ENCODE data around the gene KMT2E. TPM values are rescaled to one million over a fixed set of nuclear protein-coding genes. Genes with fewer than 3 reads are reported as not detected.

The KMT2E gene
- total and polyA plus RNA-seq, 2 donors (not counting 1 experiment from before 2014, with no cell fraction given), result 32.4 to 328 TPM

DNA sequence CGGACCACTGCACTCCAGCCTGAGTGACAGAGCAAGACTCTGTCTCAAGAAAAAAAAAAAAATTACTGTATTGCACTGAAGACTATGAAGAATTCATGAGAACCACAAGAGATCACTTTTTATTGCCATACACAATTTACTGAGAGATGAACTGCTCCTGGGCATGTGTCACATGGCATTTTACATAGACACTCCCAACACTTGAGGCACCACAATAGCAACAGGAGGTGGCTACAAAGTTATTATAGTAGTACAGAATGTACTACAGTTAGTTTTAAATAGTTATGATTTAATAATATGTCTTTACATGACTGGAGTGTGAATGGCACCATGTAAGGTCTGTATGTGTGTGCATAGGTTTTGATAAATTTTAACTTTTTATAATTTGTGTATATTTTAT is 70.6 kb downstream of the KMT2E start:
- no peak for ATAC-seq (ENCODE audit: low read depth)

DNA sequence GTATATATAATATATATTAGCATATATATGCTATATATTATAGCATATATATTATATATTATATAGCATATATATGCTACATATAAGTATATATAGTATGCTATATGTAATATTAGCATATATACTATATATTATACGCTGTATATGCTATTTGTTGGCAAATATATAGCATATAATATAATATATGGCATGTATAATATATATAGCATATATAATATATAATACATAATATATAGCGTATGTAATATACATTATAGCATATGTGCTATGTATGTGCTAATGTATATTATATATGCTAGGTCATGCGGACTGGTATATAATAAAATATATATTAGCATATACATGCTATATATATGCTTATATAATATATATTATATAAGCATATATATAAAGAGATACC is 72.8 kb downstream of the KMT2E start:
- intact Hi-C loops (cut with micrococcal nuclease), result no loop called here
- DNase-seq (no peak), ATAC-seq (ENCODE audit: low read depth) (no peak)
- TF ChIP-seq CTCF (IDR thresholded peaks at IDR 0.05) (no peak), EZH2 (IDR thresholded peaks at IDR 0.05; ENCODE audit: borderline replicate concordance, insufficient read depth, low read depth, low read length, poor library complexity, severe bottlenecking) (no peak)
- Mint-ChIP-seq H3K4me3 (no peak overlapping the region), H3K27ac (no peak overlapping the region), H3K9me3 (ENCODE audit: insufficient read depth) (no peaks in the 10 kb centered on the region), H3K4me1 (no peaks in the 10 kb centered on the region), H3K27me3 (no peaks in the 10 kb centered on the region)
- Histone ChIP-seq H4K20me1 (ENCODE audit: control insufficient read depth, insufficient read depth, low read length, poor library complexity, severe bottlenecking) (peaks cover 8% of the 10 kb centered on the region), H2AFZ (ENCODE audit: insufficient read depth, low read depth, low read length, poor library complexity, severe bottlenecking) (no peak overlapping the region), H3K9ac (ENCODE audit: low read length) (no peak overlapping the region), H3K79me2 (ENCODE audit: control insufficient read depth, insufficient read depth, low read length) (peaks cover 35% of the 10 kb centered on the region), H3K9me3 (ENCODE audit: control extremely low read depth in 1 of 3, control insufficient read depth in 2 of 3, insufficient read depth in 1 of 3, low read length in 2 of 3) (no peaks in the 10 kb centered on the region), H3K4me2 (replicated peaks; ENCODE audit: low read depth, low read length, poor library complexity, severe bottlenecking) (no peak overlapping the region), H3K27ac (ENCODE audit: low read length in 2 of 2) (no peak overlapping the region), H3K36me3 (replicated peaks in 1 of 2; ENCODE audit: control extremely low read depth in 1 of 2, control insufficient read depth in 1 of 2, extremely low read depth in 1 of 2, insufficient read depth in 2 of 2, low read length in 1 of 2) (peaks cover 9 to 84% of the 10 kb centered on the region in 2 experiments), H3K4me3 (ENCODE audit: control extremely low read depth in 1 of 5, extremely low read depth in 1 of 5, insufficient read depth in 1 of 5, low read depth in 2 of 5, low read length in 4 of 5) (no peak overlapping the region), H3K4me1 (ENCODE audit: control insufficient read depth in 2 of 2, insufficient read depth in 2 of 2, low read length in 2 of 2) (no peaks in the 10 kb centered on the region), H3K27me3 (replicated peaks in 1 of 4; ENCODE audit: control extremely low read depth in 1 of 4, control insufficient read depth in 3 of 4, insufficient read depth in 4 of 4, low read length in 3 of 4) (no peaks in the 10 kb centered on the region)
- WGBS (ENCODE audit: insufficient coverage), result no CpG with 5 or more reads among the region's 3 CpGs
- ChIA-PET POLR2A (no interaction called here), CTCF (no interaction called here)

More for the DNA sequence above, 70.6 kb downstream of the KMT2E start:
- Histone ChIP-seq H3K79me2 (ENCODE audit: control insufficient read depth, insufficient read depth, low read length) (peaks cover 42% of the 10 kb centered on the region), H3K27me3 (replicated peaks in 1 of 4; ENCODE audit: control extremely low read depth in 1 of 4, control insufficient read depth in 3 of 4, insufficient read depth in 4 of 4, low read length in 3 of 4) (no peaks in the 10 kb centered on the region), H3K36me3 (replicated peaks in 1 of 2; ENCODE audit: control extremely low read depth in 1 of 2, control insufficient read depth in 1 of 2, extremely low read depth in 1 of 2, insufficient read depth in 2 of 2, low read length in 1 of 2) (peaks cover 7 to 85% of the 10 kb centered on the region in 2 experiments), H3K4me1 (ENCODE audit: control insufficient read depth in 2 of 2, insufficient read depth in 2 of 2, low read length in 2 of 2) (no peaks in the 10 kb centered on the region), H3K4me2 (replicated peaks; ENCODE audit: low read depth, low read length, poor library complexity, severe bottlenecking) (no peak overlapping the region), H3K4me3 (ENCODE audit: control extremely low read depth in 1 of 5, extremely low read depth in 1 of 5, insufficient read depth in 1 of 5, low read depth in 2 of 5, low read length in 4 of 5) (no peak overlapping the region), H3K9ac (ENCODE audit: low read length) (no peak overlapping the region), H3K9me3 (ENCODE audit: control extremely low read depth in 1 of 3, control insufficient read depth in 2 of 3, insufficient read depth in 1 of 3, low read length in 2 of 3) (no peaks in the 10 kb centered on the region), H2AFZ (ENCODE audit: insufficient read depth, low read depth, low read length, poor library complexity, severe bottlenecking) (no peak overlapping the region), H3K27ac (ENCODE audit: low read length in 2 of 2) (no peak overlapping the region), H4K20me1 (ENCODE audit: control insufficient read depth, insufficient read depth, low read length, poor library complexity, severe bottlenecking) (peaks cover 8% of the 10 kb centered on the region)
- DNase-seq, result no peak
- H3K27me3 Mint-ChIP-seq, result no peaks in the 10 kb centered on the region
- no CpG with 5 or more reads among the region's 1 CpG for WGBS (ENCODE audit: insufficient coverage)
- CTCF ChIA-PET, result no interaction called here
- TF ChIP-seq CTCF (IDR thresholded peaks at IDR 0.05) (no peak), EZH2 (IDR thresholded peaks at IDR 0.05; ENCODE audit: borderline replicate concordance, insufficient read depth, low read depth, low read length, poor library complexity, severe bottlenecking) (no peak)
- H3K4me3 Mint-ChIP-seq, result no peak overlapping the region
- no peak overlapping the region for H3K27ac Mint-ChIP-seq
- intact Hi-C loops (cut with micrococcal nuclease), result loop anchor here (5.0 kb wide), 2 partner anchors 33 to 37 kb away; no protein-coding TSS in a partner anchor
- POLR2A ChIA-PET, result no interaction called here
- H3K4me1 Mint-ChIP-seq, result no peaks in the 10 kb centered on the region
- H3K9me3 Mint-ChIP-seq (ENCODE audit: insufficient read depth), result no peaks in the 10 kb centered on the region
